Measurements from ENCODE around the gene SLC22A2.
A peak's percentile ranks its signal among the peaks of the same experiment; 100 is the strongest.
"Not testable (repeated sequence)": the region's sequence is repeated elsewhere in the genome, so short reads cannot be mapped to it uniquely, and the experiment has no call there.

SLC22A2 gene

DNA sequence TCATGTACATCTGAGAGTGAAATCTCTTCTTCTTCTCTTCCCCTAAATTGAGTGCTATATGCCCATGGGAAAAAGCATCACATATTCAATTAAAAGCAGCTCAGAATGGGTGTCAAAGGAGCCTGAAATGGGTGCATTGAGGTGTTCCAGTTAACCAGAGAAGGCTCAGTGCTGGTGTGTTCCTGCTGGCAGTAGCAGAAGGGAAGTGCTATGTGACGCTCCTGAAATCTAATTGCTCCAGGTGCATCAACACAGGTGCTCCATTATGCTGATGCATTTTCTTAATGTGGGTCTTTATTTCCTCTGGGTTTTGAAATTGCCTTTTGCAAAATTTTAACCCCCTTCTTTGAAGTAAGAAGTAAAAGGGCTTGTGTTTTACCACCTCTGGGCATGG lies 17.9 kb downstream of the SLC22A2 start:
- DNase-seq, result no peak

DNA sequence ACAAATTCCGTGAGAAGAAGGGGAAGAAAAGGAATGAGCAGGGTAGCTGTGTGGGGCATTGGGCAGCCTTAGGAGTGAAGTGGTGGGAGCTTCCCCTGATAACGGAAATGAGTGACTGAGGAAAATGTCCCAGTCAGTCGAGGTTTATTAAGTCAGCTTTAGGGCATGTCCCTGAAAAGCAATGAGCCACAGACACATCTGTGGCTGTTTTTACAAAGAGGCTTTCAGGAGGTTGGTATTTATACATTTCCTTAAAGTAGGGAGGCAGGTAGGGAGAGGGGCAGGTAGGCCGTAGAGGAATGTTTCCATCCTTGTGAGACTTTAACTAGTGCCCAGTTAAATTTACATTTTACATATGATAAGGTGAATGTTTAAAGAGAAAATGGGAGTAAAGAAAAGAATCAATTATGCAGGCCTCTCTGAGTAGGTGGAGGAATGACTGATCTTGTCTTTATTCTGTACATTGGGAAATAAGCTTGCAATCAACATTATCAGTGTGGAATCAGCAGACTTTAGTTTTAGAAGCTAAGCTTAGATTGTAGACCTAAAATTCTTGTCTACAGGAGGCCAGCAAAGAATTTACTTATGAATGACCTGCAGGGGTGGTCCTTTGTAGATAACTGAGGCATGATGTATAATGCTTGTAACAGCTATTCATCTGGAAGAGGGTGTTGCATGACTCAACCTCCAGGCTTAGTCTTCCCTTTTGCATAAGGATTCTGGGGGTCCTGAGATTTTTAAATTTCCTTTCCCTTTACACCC lies 18.5 kb downstream of the SLC22A2 start:
- DNase-seq, result no peak

DNA sequence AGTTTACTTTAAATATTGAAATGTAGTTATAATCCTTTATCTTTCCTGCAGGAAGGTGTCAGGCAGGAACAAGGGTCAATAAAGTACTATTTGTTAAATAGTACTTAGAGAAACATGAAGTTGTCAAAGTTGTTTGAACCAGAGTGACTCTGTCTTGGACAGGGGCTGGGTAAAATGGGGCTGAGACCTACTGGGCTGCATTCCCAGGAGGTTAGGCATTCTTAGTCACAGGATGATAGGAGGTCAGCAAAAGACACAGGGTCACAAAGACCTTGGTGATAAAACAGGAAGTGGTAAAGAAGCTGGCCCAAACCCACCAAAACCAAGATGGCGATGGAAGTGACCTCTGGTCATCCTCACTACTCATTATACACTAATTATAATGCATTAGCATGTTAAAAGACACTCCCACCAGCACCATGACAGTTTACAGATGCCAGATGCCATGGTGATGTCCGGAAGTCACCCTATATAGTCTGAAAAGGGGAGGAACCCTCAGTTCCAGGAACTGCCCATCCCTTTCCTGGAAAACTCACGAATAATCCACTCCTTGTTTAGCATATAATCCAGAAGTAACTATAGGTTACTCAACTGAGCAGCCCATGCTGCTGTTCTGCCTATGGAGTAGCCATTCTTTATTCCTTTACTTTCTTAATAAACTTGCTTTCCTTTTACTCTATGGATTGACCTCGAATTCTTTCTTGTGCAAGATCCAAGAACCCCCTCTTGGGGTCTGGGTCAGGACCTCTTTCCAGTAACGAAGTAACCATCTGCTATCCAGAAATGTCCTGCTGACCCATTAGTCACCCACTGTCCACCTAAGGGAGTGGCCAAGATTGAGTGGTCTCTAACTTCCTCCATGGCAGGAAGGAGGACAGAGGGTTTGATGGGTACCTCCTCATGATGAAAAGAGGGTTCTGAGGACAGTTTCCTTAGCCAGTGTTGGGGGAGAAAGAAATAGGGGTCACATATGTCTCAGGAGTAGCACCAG lies 19.6 kb downstream of the SLC22A2 start:
- no peak for DNase-seq

GRCh38 chr6:160238278-160238711 lies 20.3 kb downstream of the SLC22A2 start:
- DNase-seq, result no peak

- DNase-seq, result not testable (repeated sequence)
These were observed 20.9 kb downstream of the SLC22A2 start for GRCh38 chr6:160237597-160238275.

GRCh38 chr6:160236235-160236872 lies 22.3 kb downstream of the SLC22A2 start:
- DNase-seq, result not testable (repeated sequence)

- DNase-seq, result not testable (repeated sequence)
These were observed 24.5 kb downstream of the SLC22A2 start for GRCh38 chr6:160233950-160234640.

- DNase-seq, result no peak
These were observed 30.9 kb downstream of the SLC22A2 start for GRCh38 chr6:160227769-160228161.

DNA sequence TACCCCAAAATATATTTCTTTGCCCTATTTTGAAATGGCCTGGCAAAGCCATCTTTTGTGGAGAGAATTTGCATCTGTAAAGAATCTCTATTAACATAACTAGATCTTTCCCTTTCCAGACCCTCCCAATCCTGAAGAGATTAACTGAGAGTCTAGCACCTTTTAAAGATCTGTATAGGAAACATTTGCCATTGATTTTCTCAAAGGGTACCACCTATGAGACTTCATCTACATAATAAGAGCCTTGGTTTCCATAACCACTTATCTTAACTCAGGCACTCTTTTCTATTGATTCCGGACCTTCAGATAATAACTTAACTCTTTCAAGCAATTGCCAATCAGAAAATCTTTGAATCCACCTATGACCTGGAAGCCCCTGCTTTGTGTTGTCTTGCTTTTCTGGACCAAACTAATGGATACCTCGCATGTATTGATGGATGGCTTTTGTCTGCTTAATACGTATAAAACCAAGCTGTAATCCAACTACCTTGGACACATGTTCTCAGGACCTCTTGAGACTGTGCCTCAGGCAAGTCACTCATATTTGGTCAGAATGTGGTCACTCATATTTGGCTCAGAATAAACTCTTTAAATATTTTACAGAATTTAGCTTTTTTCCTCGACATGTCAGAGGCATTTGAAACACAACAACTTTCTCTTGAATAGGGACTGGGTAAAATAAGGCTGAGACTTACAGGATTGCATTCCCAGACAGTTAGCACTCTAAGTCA lies 31.4 kb downstream of the SLC22A2 start:
- DNase-seq, result no peak

DNA sequence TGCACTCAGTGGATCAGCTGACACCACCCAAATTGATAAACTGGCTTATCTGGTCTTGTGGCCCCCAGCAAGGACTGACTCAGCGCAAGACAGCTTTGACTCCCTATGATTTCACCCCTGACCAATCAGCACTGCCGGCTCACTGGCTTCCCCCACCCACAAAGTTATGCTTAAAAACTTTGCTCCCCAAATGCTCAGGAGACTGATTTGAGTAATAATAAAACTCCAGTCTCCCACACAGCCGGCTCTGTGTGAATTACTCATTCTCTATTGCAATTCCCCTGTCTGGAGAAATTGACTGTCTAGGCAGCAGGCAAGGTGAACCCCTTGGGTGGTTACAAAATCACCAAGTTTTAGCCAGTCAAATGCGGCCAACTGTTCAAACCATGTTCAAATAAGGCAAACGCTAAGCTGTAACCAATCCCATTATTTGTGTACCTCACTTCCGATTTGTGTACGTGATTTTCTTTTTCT lies 32.5 kb downstream of the SLC22A2 start:
- no peak for DNase-seq

GRCh38 chr6:160224639-160225237 lies 33.9 kb downstream of the SLC22A2 start:
- DNase-seq, result no peak

DNA sequence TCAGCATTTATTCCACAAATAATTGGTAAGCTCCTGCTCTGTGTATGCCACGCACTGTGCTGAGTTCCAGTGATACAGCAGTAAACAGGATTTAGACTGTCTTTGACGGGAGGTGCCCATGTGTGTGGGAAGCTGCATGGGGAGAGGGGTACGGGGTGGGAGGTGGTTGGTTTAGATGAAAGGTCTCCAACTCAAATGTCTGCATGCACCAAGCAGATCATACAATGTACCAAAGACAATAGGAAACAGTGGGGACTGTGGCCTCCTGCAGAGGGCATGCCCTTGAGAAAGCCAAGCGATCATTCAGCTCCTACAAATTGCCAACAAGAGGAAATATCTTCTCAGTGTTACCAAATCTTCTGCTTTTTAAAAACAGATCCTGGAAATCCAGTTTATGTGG lies 36.1 kb downstream of the SLC22A2 start:
- DNase-seq, result no peak

DNA sequence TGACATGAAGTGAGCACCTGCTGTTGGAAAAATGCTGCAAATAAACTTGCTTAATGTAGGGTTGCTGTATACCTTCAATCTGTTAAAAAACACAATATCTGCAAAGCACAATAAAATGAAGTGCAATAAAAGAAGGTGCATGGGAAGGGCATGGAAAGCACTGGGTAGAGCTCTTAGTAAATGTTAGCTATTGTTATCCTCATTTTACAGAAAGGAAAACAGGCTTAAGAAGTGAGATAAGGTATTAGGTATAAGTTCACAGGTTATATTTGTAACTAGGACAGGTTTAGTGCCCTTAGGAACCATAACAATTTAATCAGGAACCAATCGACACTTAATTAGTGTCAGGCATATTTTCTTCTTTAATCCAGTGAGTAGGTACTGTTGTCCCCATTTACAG lies 36.7 kb downstream of the SLC22A2 start:
- no peak for DNase-seq

GRCh38 chr6:160221423-160221822 lies 37.2 kb downstream of the SLC22A2 start:
- no peak for DNase-seq

- DNase-seq, result no peak
These were observed 39.8 kb downstream of the SLC22A2 start for GRCh38 chr6:160218810-160219209.

DNA sequence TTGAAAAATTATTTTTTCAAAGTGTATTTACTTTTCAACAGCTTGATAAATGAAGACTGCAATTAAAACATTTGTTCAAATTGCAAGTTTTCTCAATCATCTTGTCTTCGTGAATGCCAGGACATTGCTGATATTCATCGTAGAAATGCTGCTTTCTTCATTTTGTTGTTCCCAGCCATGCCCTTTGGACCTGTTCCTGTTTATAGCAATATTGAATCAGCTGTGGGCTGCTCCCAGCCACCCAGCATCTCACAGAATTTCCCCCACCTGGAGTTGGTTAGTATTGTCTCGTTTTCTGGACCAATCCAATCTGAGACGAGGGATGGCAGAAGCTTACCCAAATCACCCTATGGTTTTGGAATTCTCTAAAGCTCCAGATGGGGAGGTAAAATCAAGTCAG lies 40.8 kb downstream of the SLC22A2 start:
- no peak for DNase-seq

GRCh38 chr6:160217073-160217472 lies 41.5 kb downstream of the SLC22A2 start:
- DNase-seq, result peak; percentile 60

GRCh38 chr6:160215232-160215631 lies 43.4 kb downstream of the SLC22A2 start:
- no peak for DNase-seq

DNA sequence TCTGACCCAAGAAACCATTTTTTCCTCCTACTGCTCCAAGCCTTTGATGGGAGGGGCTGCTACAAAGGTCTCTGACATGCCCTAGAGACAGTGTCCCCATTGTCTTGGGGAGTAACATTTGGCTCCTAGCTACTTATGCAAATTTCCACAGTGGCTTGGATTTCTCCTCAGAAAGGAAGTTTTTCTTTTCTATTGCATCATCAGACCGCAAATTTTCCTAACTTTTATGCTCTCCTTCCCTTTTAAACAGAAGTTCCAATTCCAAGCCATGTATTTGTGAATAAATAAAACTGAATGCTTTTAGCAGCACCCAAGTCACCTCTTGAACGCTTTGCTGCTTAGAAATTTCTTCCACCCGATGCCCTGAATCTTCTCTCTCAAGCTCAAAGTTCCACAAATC lies 51.0 kb downstream of the SLC22A2 start:
- DNase-seq, result no peak

- no peak for DNase-seq
These were observed 53.9 kb downstream of the SLC22A2 start for GRCh38 chr6:160204710-160205109.

DNA sequence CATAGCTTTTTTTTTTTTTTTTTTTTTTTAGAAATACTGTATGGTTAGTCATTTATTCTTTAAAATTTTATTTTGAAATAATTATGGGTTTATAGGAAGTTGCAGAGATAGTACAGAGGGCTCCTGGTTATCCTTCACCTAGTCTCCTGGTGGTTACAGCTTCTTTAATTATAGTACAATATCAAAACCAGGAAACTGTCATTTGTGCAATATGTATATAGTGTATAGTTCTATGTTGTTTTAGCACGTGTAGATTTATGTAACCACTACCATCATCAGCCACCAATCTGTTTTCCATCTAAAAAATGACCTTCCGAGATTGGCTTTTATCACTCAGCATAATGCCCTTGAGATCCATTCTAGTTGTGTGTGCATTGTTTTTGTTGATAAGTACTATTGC lies 54.7 kb downstream of the SLC22A2 start:
- DNase-seq, result no peak

Measured in fibroblast of skin of right quadriceps (primary cell).